ENCODE data around the gene DNAJC1.

- TF ChIP-seq IKZF1 (conservative IDR thresholded peaks at IDR 0.05) (no peak), ZNF207 (IDR thresholded peaks at IDR 0.05; ENCODE audit: borderline replicate concordance) (no peak), MAX (IDR thresholded peaks at IDR 0.05; ENCODE audit: low read depth, low read length) (no peak), CEBPZ (IDR thresholded peaks at IDR 0.05; ENCODE audit: low read depth, low read length) (no peak), ZNF687 (IDR thresholded peaks at IDR 0.05) (no peak), SREBF2 (IDR thresholded peaks at IDR 0.05; ENCODE audit: low read length) (no peak), REST (IDR thresholded peaks at IDR 0.05; ENCODE audit: low read depth, low read length) (no peak), POLR2AphosphoS5 (IDR thresholded peaks at IDR 0.05; ENCODE audit: low read length) (no peak)
These were observed 79.0 kb downstream of the DNAJC1 start for GRCh38 chr10:21924511-21924910.

All from GM12878 (cell line).